ENCODE measurements around the gene SPX. TPM values are rescaled to one million over a fixed set of nuclear protein-coding genes. Genes with fewer than 3 reads are reported as not detected.

SPX gene
- polyA plus RNA-seq, 4 donors, result 0.28 to 0.58 TPM; not detected in 2

- H3K27me3 ChIP-seq (ENCODE audit: control insufficient read depth in 3 of 3, insufficient read depth in 3 of 3, low read length in 3 of 3), result no peaks in the 10 kb centered on the region
- H3K36me3 ChIP-seq (ENCODE audit: control insufficient read depth in 3 of 3, insufficient read depth in 2 of 3, low read depth in 1 of 3, low read length in 3 of 3), result no peaks in the 10 kb centered on the region
- H3K27ac ChIP-seq (ENCODE audit: low read depth in 1 of 3, low read length in 2 of 3), result no peak overlapping the region
- no peak for FAIRE-seq
- DNase-seq, result no peak
- no peak overlapping the region for H3K4me3 ChIP-seq (ENCODE audit: low read depth in 1 of 3, low read length in 3 of 3)
- H3K4me1 ChIP-seq (ENCODE audit: control insufficient read depth in 3 of 3, insufficient read depth in 2 of 3, low read depth in 1 of 3, low read length in 2 of 3), result no peaks in the 10 kb centered on the region
- H3K9me3 ChIP-seq (ENCODE audit: control insufficient read depth in 2 of 2, insufficient read depth in 1 of 2, low read depth in 1 of 2, low read length in 1 of 2), result no peaks in the 10 kb centered on the region
Observed at GRCh38 chr12:21543151-21543550, 17.1 kb downstream of the SPX start.

- Histone ChIP-seq H3K36me3 (ENCODE audit: control insufficient read depth in 3 of 3, insufficient read depth in 2 of 3, low read depth in 1 of 3, low read length in 3 of 3) (no peaks in the 10 kb centered on the region), H3K4me3 (ENCODE audit: low read depth in 1 of 3, low read length in 3 of 3) (no peak overlapping the region), H3K9me3 (ENCODE audit: control insufficient read depth in 2 of 2, insufficient read depth in 1 of 2, low read depth in 1 of 2, low read length in 1 of 2) (no peaks in the 10 kb centered on the region), H3K27me3 (ENCODE audit: control insufficient read depth in 3 of 3, insufficient read depth in 3 of 3, low read length in 3 of 3) (no peaks in the 10 kb centered on the region), H3K27ac (ENCODE audit: low read depth in 1 of 3, low read length in 2 of 3) (no peak overlapping the region), H3K4me1 (ENCODE audit: control insufficient read depth in 3 of 3, insufficient read depth in 2 of 3, low read depth in 1 of 3, low read length in 2 of 3) (no peaks in the 10 kb centered on the region)
- 79 to 90% (median 79%) methylated on average over 2 of the region's 2 CpGs for WGBS, 3 donors
- DNase-seq, result no peak
- no peak for FAIRE-seq
Observed at GRCh38 chr12:21545557-21545956, 19.5 kb downstream of the SPX start.

DNA sequence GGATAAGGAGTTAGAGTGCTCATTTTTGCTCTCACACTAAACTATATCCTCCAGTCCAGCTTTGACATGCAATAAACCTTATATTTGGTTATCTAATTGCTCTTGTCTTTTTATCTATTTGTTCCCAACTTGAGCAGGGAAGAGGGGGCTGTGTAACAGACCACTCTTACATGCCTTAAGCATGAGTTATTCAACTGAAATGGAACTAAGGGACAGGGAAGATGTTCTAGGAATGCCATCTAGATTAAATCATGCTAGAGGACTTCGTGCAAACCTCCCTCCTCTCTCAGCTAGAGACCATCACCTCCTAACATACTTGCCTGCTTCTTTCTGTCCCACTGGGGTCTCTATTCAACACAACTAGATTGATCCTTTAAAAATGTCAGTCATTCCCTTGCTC lies 20.6 kb downstream of the SPX start:
- no peak overlapping the region for H3K27ac ChIP-seq (ENCODE audit: low read depth in 1 of 3, low read length in 2 of 3)
- FAIRE-seq (no peak), DNase-seq (no peak)
- no peak overlapping the region for H3K4me3 ChIP-seq (ENCODE audit: low read depth in 1 of 3, low read length in 3 of 3)
- no peaks in the 10 kb centered on the region for H3K9me3 ChIP-seq (ENCODE audit: control insufficient read depth in 2 of 2, insufficient read depth in 1 of 2, low read depth in 1 of 2, low read length in 1 of 2)
- no peaks in the 10 kb centered on the region for H3K36me3 ChIP-seq (ENCODE audit: control insufficient read depth in 3 of 3, insufficient read depth in 2 of 3, low read depth in 1 of 3, low read length in 3 of 3)
- no peaks in the 10 kb centered on the region for H3K27me3 ChIP-seq (ENCODE audit: control insufficient read depth in 3 of 3, insufficient read depth in 3 of 3, low read length in 3 of 3)
- no peaks in the 10 kb centered on the region for H3K4me1 ChIP-seq (ENCODE audit: control insufficient read depth in 3 of 3, insufficient read depth in 2 of 3, low read depth in 1 of 3, low read length in 2 of 3)
- WGBS, 3 donors, result 0 to 11% (median 0%) methylated on average over 1 of the region's 1 CpG

GRCh38 chr12:21547437-21547836 lies 21.3 kb downstream of the SPX start:
- FAIRE-seq, result no peak
- 57 to 77% (median 58%) methylated on average over 1 of the region's 1 CpG for WGBS, 3 donors
- H3K27me3 ChIP-seq (ENCODE audit: control insufficient read depth in 3 of 3, insufficient read depth in 3 of 3, low read length in 3 of 3), result no peaks in the 10 kb centered on the region
- H3K4me1 ChIP-seq (ENCODE audit: control insufficient read depth in 3 of 3, insufficient read depth in 2 of 3, low read depth in 1 of 3, low read length in 2 of 3), result no peaks in the 10 kb centered on the region
- no peak overlapping the region for H3K27ac ChIP-seq (ENCODE audit: low read depth in 1 of 3, low read length in 2 of 3)
- DNase-seq, result no peak
- H3K4me3 ChIP-seq (ENCODE audit: low read depth in 1 of 3, low read length in 3 of 3), result no peak overlapping the region
- no peaks in the 10 kb centered on the region for H3K9me3 ChIP-seq (ENCODE audit: control insufficient read depth in 2 of 2, insufficient read depth in 1 of 2, low read depth in 1 of 2, low read length in 1 of 2)
- no peaks in the 10 kb centered on the region for H3K36me3 ChIP-seq (ENCODE audit: control insufficient read depth in 3 of 3, insufficient read depth in 2 of 3, low read depth in 1 of 3, low read length in 3 of 3)

- Histone ChIP-seq H3K27me3 (ENCODE audit: control insufficient read depth in 3 of 3, insufficient read depth in 3 of 3, low read length in 3 of 3) (peaks cover 0 to 2% (median 0%) of the 10 kb centered on the region in 3 donors), H3K36me3 (ENCODE audit: control insufficient read depth in 3 of 3, insufficient read depth in 2 of 3, low read depth in 1 of 3, low read length in 3 of 3) (no peaks in the 10 kb centered on the region), H3K9me3 (ENCODE audit: control insufficient read depth in 2 of 2, insufficient read depth in 1 of 2, low read depth in 1 of 2, low read length in 1 of 2) (no peaks in the 10 kb centered on the region), H3K4me1 (ENCODE audit: control insufficient read depth in 3 of 3, insufficient read depth in 2 of 3, low read depth in 1 of 3, low read length in 2 of 3) (no peaks in the 10 kb centered on the region), H3K27ac (ENCODE audit: low read depth in 1 of 3, low read length in 2 of 3) (no peak overlapping the region), H3K4me3 (ENCODE audit: low read depth in 1 of 3, low read length in 3 of 3) (no peak overlapping the region)
- DNase-seq, result no peak
- FAIRE-seq, result no peak
- 44 to 69% (median 62%) methylated on average over 4 of the region's 4 CpGs for WGBS, 3 donors
Observed at GRCh38 chr12:21551841-21552465, 25.9 kb downstream of the SPX start.

GRCh38 chr12:21552635-21553328 lies 26.7 kb downstream of the SPX start:
- no peak for FAIRE-seq
- no peaks in the 10 kb centered on the region for H3K36me3 ChIP-seq (ENCODE audit: control insufficient read depth in 3 of 3, insufficient read depth in 2 of 3, low read depth in 1 of 3, low read length in 3 of 3)
- no peaks in the 10 kb centered on the region for H3K4me1 ChIP-seq (ENCODE audit: control insufficient read depth in 3 of 3, insufficient read depth in 2 of 3, low read depth in 1 of 3, low read length in 2 of 3)
- DNase-seq, result no peak
- no peak overlapping the region for H3K4me3 ChIP-seq (ENCODE audit: low read depth in 1 of 3, low read length in 3 of 3)
- no peaks in the 10 kb centered on the region for H3K9me3 ChIP-seq (ENCODE audit: control insufficient read depth in 2 of 2, insufficient read depth in 1 of 2, low read depth in 1 of 2, low read length in 1 of 2)
- H3K27me3 ChIP-seq (ENCODE audit: control insufficient read depth in 3 of 3, insufficient read depth in 3 of 3, low read length in 3 of 3), result peaks cover 0 to 2% (median 0%) of the 10 kb centered on the region in 3 donors
- 70 to 73% (median 72%) methylated on average over 6 of the region's 6 CpGs for WGBS, 3 donors
- H3K27ac ChIP-seq (ENCODE audit: low read depth in 1 of 3, low read length in 2 of 3), result no peak overlapping the region

- DNase-seq, result no peak
- H3K4me3 ChIP-seq (ENCODE audit: low read depth in 1 of 3, low read length in 3 of 3), result no peak overlapping the region
- no peaks in the 10 kb centered on the region for H3K36me3 ChIP-seq (ENCODE audit: control insufficient read depth in 3 of 3, insufficient read depth in 2 of 3, low read depth in 1 of 3, low read length in 3 of 3)
- FAIRE-seq, result no peak
- no peaks in the 10 kb centered on the region for H3K9me3 ChIP-seq (ENCODE audit: control insufficient read depth in 2 of 2, insufficient read depth in 1 of 2, low read depth in 1 of 2, low read length in 1 of 2)
- H3K27ac ChIP-seq (ENCODE audit: low read depth in 1 of 3, low read length in 2 of 3), result no peak overlapping the region
- no peaks in the 10 kb centered on the region for H3K4me1 ChIP-seq (ENCODE audit: control insufficient read depth in 3 of 3, insufficient read depth in 2 of 3, low read depth in 1 of 3, low read length in 2 of 3)
- H3K27me3 ChIP-seq (ENCODE audit: control insufficient read depth in 3 of 3, insufficient read depth in 3 of 3, low read length in 3 of 3), result peaks cover 0 to 2% (median 0%) of the 10 kb centered on the region in 3 donors
Observed at GRCh38 chr12:21553329-21553675, 27.2 kb downstream of the SPX start.

- H3K4me3 ChIP-seq (ENCODE audit: low read depth in 1 of 3, low read length in 3 of 3), result no peak overlapping the region
- H3K27me3 ChIP-seq (ENCODE audit: control insufficient read depth in 3 of 3, insufficient read depth in 3 of 3, low read length in 3 of 3), result peaks cover 0 to 2% (median 0%) of the 10 kb centered on the region in 3 donors
- H3K9me3 ChIP-seq (ENCODE audit: control insufficient read depth in 2 of 2, insufficient read depth in 1 of 2, low read depth in 1 of 2, low read length in 1 of 2), result no peaks in the 10 kb centered on the region
- FAIRE-seq (no peak), DNase-seq (no peak)
- no peaks in the 10 kb centered on the region for H3K36me3 ChIP-seq (ENCODE audit: control insufficient read depth in 3 of 3, insufficient read depth in 2 of 3, low read depth in 1 of 3, low read length in 3 of 3)
- WGBS, 3 donors, result 82 to 87% (median 85%) methylated on average over 9 of the region's 9 CpGs
- H3K4me1 ChIP-seq (ENCODE audit: control insufficient read depth in 3 of 3, insufficient read depth in 2 of 3, low read depth in 1 of 3, low read length in 2 of 3), result no peaks in the 10 kb centered on the region
- H3K27ac ChIP-seq (ENCODE audit: low read depth in 1 of 3, low read length in 2 of 3), result no peak overlapping the region
Observed at GRCh38 chr12:21558100-21558679, 32.1 kb downstream of the SPX start.
